ENCODE results near the gene IL15RA.

IL15RA gene

DNA sequence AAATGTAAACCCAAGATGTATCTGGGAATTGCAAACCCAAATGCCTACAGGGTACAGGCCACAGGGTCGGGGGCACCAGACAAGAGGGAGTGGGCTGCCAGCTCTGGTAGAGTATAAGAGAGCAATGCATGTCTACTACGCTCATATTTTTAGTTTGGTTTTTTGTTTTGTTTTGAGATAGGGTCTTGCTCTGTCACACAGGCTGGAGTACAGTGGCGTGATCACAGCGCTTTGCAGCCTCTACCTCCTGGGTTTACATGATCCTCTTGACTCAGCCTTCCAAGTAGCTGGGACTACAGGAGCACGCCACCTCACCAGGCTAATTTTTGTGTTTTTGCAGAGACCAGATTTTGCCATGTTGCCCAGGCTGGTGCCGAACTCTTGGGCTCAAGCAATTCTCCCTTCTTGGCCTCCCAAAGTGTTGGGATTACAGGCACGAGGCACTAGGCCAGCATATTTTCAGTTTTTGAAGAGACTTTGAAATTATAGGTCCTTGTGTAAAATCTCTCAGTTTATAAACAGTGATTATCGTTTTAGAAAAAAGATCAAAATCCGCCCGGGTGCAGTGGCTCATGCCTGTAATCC, 11.1 kb upstream of the IL15RA start:
- Histone ChIP-seq H3K4me1 (ENCODE audit: insufficient read depth, low read length) (no peaks in the 10 kb centered on the region), H3K79me2 (ENCODE audit: insufficient read depth, low read length) (no peaks in the 10 kb centered on the region), H3K36me3 (ENCODE audit: insufficient read depth, low read length) (no peaks in the 10 kb centered on the region), H3K9ac (ENCODE audit: low read depth, low read length) (no peak overlapping the region), H3K27ac (ENCODE audit: low read length) (no peak overlapping the region), H4K20me1 (ENCODE audit: insufficient read depth, low read length) (0 out of 2 replicates have a peak, but pooled peaks cover 3% of the 10 kb centered on the region), H3K9me3 (ENCODE audit: insufficient read depth, low read length, severe bottlenecking) (no peaks in the 10 kb centered on the region), H3K4me2 (ENCODE audit: insufficient read depth, low read length) (no peak overlapping the region), H2AFZ (ENCODE audit: low read depth, low read length) (no peak overlapping the region), H3K27me3 (ENCODE audit: insufficient read depth, low read length, poor library complexity) (peaks cover 7% of the 10 kb centered on the region), H3K4me3 (ENCODE audit: low read depth in 1 of 2, low read length in 2 of 2) (no peak overlapping the region)
- ATAC-seq (ENCODE audit: insufficient read depth, low read depth) (no peak), DNase-seq (no peak)
- TF ChIP-seq, protein P1, sequence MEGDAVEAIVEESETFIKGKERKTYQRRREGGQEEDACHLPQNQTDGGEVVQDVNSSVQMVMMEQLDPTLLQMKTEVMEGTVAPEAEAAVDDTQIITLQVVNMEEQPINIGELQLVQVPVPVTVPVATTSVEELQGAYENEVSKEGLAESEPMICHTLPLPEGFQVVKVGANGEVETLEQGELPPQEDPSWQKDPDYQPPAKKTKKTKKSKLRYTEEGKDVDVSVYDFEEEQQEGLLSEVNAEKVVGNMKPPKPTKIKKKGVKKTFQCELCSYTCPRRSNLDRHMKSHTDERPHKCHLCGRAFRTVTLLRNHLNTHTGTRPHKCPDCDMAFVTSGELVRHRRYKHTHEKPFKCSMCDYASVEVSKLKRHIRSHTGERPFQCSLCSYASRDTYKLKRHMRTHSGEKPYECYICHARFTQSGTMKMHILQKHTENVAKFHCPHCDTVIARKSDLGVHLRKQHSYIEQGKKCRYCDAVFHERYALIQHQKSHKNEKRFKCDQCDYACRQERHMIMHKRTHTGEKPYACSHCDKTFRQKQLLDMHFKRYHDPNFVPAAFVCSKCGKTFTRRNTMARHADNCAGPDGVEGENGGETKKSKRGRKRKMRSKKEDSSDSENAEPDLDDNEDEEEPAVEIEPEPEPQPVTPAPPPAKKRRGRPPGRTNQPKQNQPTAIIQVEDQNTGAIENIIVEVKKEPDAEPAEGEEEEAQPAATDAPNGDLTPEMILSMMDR (IDR thresholded peaks at IDR 0.05; ENCODE audit: borderline replicate concordance, extremely low read depth, low read length, poor library complexity, severe bottlenecking): no peak
- no peak for TF ChIP-seq EZH2 (IDR thresholded peaks at IDR 0.05; ENCODE audit: borderline replicate concordance, low read depth, low read length, severe bottlenecking)

DNA sequence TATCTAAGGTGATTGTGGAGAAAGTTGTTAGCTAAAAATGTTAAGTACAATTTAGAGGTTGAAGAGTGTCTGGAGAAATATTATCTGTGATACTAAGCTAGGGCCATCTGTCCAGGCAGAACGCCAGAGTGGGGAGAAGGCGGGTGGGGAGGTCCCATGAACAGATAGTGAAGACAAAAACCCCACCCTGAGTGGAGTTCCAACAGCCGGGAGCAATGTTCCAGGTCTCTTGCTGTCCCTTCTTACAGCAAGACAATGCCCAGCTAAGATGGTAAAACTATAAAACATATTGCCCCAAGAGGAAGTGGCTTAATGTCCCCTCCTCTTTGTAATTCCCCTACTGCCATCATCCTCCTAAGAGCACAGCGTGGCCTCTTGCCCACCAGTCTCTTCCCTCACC, 10.4 kb upstream of the IL15RA start:
- Histone ChIP-seq H3K4me3 (ENCODE audit: low read depth in 1 of 2, low read length in 2 of 2) (no peak overlapping the region), H3K4me2 (ENCODE audit: insufficient read depth, low read length) (no peak overlapping the region), H4K20me1 (ENCODE audit: insufficient read depth, low read length) (0 out of 2 replicates have a peak, but pooled peaks cover 3% of the 10 kb centered on the region), H3K36me3 (ENCODE audit: insufficient read depth, low read length) (no peaks in the 10 kb centered on the region), H3K27me3 (ENCODE audit: insufficient read depth, low read length, poor library complexity) (peaks cover 9% of the 10 kb centered on the region), H3K9me3 (ENCODE audit: insufficient read depth, low read length, severe bottlenecking) (no peaks in the 10 kb centered on the region), H3K4me1 (ENCODE audit: insufficient read depth, low read length) (no peaks in the 10 kb centered on the region), H3K79me2 (ENCODE audit: insufficient read depth, low read length) (no peaks in the 10 kb centered on the region), H3K27ac (ENCODE audit: low read length) (no peak overlapping the region), H3K9ac (ENCODE audit: low read depth, low read length) (no peak overlapping the region), H2AFZ (ENCODE audit: low read depth, low read length) (no peak overlapping the region)
- DNase-seq: no peak
- no peak for TF ChIP-seq EZH2 (IDR thresholded peaks at IDR 0.05; ENCODE audit: borderline replicate concordance, low read depth, low read length, severe bottlenecking)
- TF ChIP-seq, protein P1 (IDR thresholded peaks at IDR 0.05; ENCODE audit: borderline replicate concordance, extremely low read depth, low read length, poor library complexity, severe bottlenecking): no peak
- no peak for ATAC-seq (ENCODE audit: insufficient read depth, low read depth)

DNA sequence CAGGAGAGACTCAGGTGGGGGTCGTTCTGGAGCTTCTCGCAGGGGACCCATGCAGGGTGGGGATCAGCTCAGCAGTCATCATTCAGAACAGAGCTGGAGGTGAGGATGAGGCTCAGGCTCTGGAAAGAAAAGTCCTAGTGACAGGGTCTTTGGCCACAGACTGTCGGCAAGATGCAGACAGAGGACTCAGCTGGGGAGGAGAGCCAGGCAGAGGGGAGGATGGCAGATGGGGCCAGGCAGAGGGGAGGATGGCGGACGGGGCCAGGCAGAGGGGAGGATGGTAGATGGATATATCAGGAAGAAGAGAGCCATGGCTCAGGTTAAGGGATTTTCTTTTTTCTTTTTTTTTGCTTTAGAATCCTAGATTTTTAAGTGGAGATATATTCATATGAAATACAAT, 7.7 kb upstream of the IL15RA start:
- Histone ChIP-seq H3K36me3 (ENCODE audit: insufficient read depth, low read length) (no peaks in the 10 kb centered on the region), H3K9me3 (ENCODE audit: insufficient read depth, low read length, severe bottlenecking) (no peaks in the 10 kb centered on the region), H4K20me1 (ENCODE audit: insufficient read depth, low read length) (0 out of 2 replicates have a peak, but pooled peaks cover 3% of the 10 kb centered on the region), H3K27ac (ENCODE audit: low read length) (no peak overlapping the region), H2AFZ (ENCODE audit: low read depth, low read length) (no peak overlapping the region), H3K4me3 (ENCODE audit: low read depth in 1 of 2, low read length in 2 of 2) (no peak overlapping the region), H3K4me2 (ENCODE audit: insufficient read depth, low read length) (no peak overlapping the region), H3K4me1 (ENCODE audit: insufficient read depth, low read length) (no peaks in the 10 kb centered on the region), H3K27me3 (ENCODE audit: insufficient read depth, low read length, poor library complexity) (peaks cover 9% of the 10 kb centered on the region), H3K9ac (ENCODE audit: low read depth, low read length) (no peak overlapping the region), H3K79me2 (ENCODE audit: insufficient read depth, low read length) (no peaks in the 10 kb centered on the region)
- TF ChIP-seq, protein P1 (IDR thresholded peaks at IDR 0.05; ENCODE audit: borderline replicate concordance, extremely low read depth, low read length, poor library complexity, severe bottlenecking): no peak
- no peak for TF ChIP-seq EZH2 (IDR thresholded peaks at IDR 0.05; ENCODE audit: borderline replicate concordance, low read depth, low read length, severe bottlenecking)
- ATAC-seq (ENCODE audit: insufficient read depth, low read depth) (no peak), DNase-seq (no peak)
